ENCODE results near the gene IQGAP2.

GRCh38 chr5:76594107-76594506 lies 191.0 kb downstream of the IQGAP2 start:
- TF ChIP-seq CTCF (optimal IDR thresholded peaks at IDR 0.05 in 1 of 3, IDR thresholded peaks at IDR 0.05 in 1 of 3, conservative IDR thresholded peaks at IDR 0.05 in 1 of 3; ENCODE audit: extremely low read depth in 1 of 3, insufficient read depth in 2 of 3, low read length in 3 of 3): no peak
- TF ChIP-seq EZH2 (IDR thresholded peaks at IDR 0.05; ENCODE audit: low read length): no peak

Data from keratinocyte (primary cell).